Caco-2 (cell line): ENCODE data around the gene CERK. TPM values are rescaled to one million over a fixed set of nuclear protein-coding genes. Genes with fewer than 3 reads are reported as not detected.

Experiments
- BruUV-seq: library from RNA; stranded (reverse); fragments of 400-500 nt; replicated peaks from 2 replicates; lab custom pipeline; 2021; lab: Mats Ljungman, UMichigan
- CTCF ChIA-PET: fragments of 300-600 bp; sonication (Branson Sonifier 250); formaldehyde crosslinking; loops from one replicate; lab custom pipeline; 2022; ENCODE audit warnings: antibody characterized with exemption; lab: Charles Lee
- POLR2A ChIA-PET: fragments of 300-600 bp; sonication (Branson Sonifier 250); formaldehyde crosslinking; loops from one replicate; lab custom pipeline; 2022; ENCODE audit warnings: antibody characterized with exemption; lab: Charles Lee
- DNase-seq, 2 experiments: peaks; one replicate each; pipeline versions ENCODE4 v3.0.0 to v3.0.0-alpha.2; 2020 to 2022
- H3K27me3 ChIP-seq: replicated peaks from 2 replicates; pipeline ENCODE4 v1.6.0; 2011; ENCODE audit warnings: low read length; ENCODE audit not compliant: control insufficient read depth, insufficient read depth
- H3K36me3 ChIP-seq: 2 replicates; pipeline ENCODE4 v1.5.1; 2011; ENCODE audit warnings: low read length; ENCODE audit not compliant: control insufficient read depth, insufficient read depth
- H3K4me1 ChIP-seq: fragments of 250-450 bp; sonication (Bioruptor Pico); 2 replicates; pipeline ENCODE4 v1.5.1; 2020; ENCODE audit warnings: mild to moderate bottlenecking
- H3K4me3 ChIP-seq: 2 replicates; pipeline ENCODE4 v1.5.1; 2011; ENCODE audit warnings: low read depth, mild to moderate bottlenecking, control low read depth, low read length
- H3K9me3 ChIP-seq: fragments of 250-450 bp; sonication (Bioruptor Pico); 2 replicates; pipeline ENCODE4 v1.5.1; 2020; ENCODE audit warnings: mild to moderate bottlenecking, moderate library complexity
- H3K27ac Mint-ChIP-seq: one replicate; pipeline ENCODE4 v1.8.0; 2022; ENCODE audit warnings: mixed read lengths; ENCODE audit not compliant: unreplicated experiment
- H3K27me3 Mint-ChIP-seq: one replicate; pipeline ENCODE4 v1.8.0; 2022; ENCODE audit warnings: mixed read lengths; ENCODE audit not compliant: insufficient read depth, unreplicated experiment
- H3K36me3 Mint-ChIP-seq: one replicate; pipeline ENCODE4 v1.8.0; 2022; ENCODE audit warnings: mild to moderate bottlenecking, mixed read lengths; ENCODE audit not compliant: insufficient read depth, unreplicated experiment
- H3K4me1 Mint-ChIP-seq: one replicate; pipeline ENCODE4 v1.8.0; 2022; ENCODE audit warnings: low read depth, mixed read lengths; ENCODE audit not compliant: unreplicated experiment
- H3K4me3 Mint-ChIP-seq: one replicate; pipeline ENCODE4 v1.8.0; 2022; ENCODE audit warnings: mild to moderate bottlenecking, moderate library complexity, mixed read lengths; ENCODE audit not compliant: unreplicated experiment
- H3K9me3 Mint-ChIP-seq: one replicate; pipeline ENCODE4 v1.8.0; 2022; ENCODE audit warnings: mixed read lengths; ENCODE audit not compliant: unreplicated experiment
- intact Hi-C: fragments of 100-400 bp; cut with micrococcal nuclease; formaldehyde crosslinking; loops from one replicate; pipeline ENCODE4 v1.10.0; 2022; ENCODE audit not compliant: unreplicated experiment
- total RNA-seq: library from RNA; stranded (reverse); gene quantifications from 2 replicates; pipeline ENCODE4 v1.2.3, GENCODE V29; 2022
- TF ChIP-seq, protein P1 (sequence below), 2 experiments: fragments of 200-600 bp in 1 of 2; IDR thresholded peaks; 1 replicate in 1 of 2; 2 replicates in 1 of 2; pipeline versions ENCODE4 v1.5.1 to v1.8.0; 2011 to 2022; ENCODE audit warnings: antibody characterized with exemption in 1 of 2, control low read depth in 1 of 2, inconsistent platforms in 1 of 2, low read depth in 1 of 2, low read length in 1 of 2, mild to moderate bottlenecking in 1 of 2, moderate library complexity in 1 of 2; ENCODE audit not compliant: insufficient read depth in 1 of 2, severe bottlenecking in 1 of 2, unreplicated experiment in 1 of 2

CERK gene
- total RNA-seq, 1 experiment from 2014 or later: 35.0 TPM

DNA sequence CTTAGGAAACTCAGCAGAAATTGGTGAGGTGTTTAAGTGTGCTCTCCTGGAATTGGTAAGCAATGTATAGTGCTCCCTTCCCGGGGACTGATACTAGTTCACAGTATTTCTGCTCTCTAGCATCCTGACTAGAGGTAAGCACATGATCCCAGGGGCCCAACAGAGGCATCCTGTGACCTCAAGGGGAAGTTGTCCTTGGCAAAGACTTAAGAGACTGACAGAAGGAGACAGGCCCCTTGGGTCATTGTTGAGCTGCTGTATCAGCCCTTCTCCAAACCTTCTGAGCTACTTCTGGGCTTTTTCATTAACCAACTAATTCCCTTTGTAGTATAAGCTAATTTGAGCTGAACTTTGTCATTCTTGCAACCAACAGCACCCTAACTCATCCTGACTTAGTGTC is 20.1 kb upstream of the CERK start:
- Mint-ChIP-seq H3K4me1 (peaks cover 8% of the 10 kb centered on the region), H3K27ac (no peak overlapping the region), H3K27me3 (no peaks in the 10 kb centered on the region), H3K9me3 (peaks cover 12% of the 10 kb centered on the region), H3K4me3 (no peak overlapping the region), H3K36me3 (peaks cover 13% of the 10 kb centered on the region)
- Histone ChIP-seq H3K4me1 (peaks cover 4% of the 10 kb centered on the region; the same call in 1 of the 2 replicates), H3K9me3 (0 out of 2 replicates have a peak, but pooled peaks cover 8% of the 10 kb centered on the region), H3K4me3 (no peak overlapping the region), H3K27me3 (no peaks in the 10 kb centered on the region), H3K36me3 (no peaks in the 10 kb centered on the region)
- ChIA-PET POLR2A (interaction anchor here (1.2 kb wide), 1 partner anchor 15 kb away, joined by 3 read pairs; no protein-coding TSS in a partner anchor), CTCF (interaction anchor here (0.8 to 2.5 kb wide), 5 partner anchors 16 to 195 kb away, joined by 4 to 9 read pairs (median 6); no protein-coding TSS in a partner anchor)
- intact Hi-C loops: no loop called here
- TF ChIP-seq, protein P1, sequence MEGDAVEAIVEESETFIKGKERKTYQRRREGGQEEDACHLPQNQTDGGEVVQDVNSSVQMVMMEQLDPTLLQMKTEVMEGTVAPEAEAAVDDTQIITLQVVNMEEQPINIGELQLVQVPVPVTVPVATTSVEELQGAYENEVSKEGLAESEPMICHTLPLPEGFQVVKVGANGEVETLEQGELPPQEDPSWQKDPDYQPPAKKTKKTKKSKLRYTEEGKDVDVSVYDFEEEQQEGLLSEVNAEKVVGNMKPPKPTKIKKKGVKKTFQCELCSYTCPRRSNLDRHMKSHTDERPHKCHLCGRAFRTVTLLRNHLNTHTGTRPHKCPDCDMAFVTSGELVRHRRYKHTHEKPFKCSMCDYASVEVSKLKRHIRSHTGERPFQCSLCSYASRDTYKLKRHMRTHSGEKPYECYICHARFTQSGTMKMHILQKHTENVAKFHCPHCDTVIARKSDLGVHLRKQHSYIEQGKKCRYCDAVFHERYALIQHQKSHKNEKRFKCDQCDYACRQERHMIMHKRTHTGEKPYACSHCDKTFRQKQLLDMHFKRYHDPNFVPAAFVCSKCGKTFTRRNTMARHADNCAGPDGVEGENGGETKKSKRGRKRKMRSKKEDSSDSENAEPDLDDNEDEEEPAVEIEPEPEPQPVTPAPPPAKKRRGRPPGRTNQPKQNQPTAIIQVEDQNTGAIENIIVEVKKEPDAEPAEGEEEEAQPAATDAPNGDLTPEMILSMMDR (IDR thresholded peaks at IDR 0.05; ENCODE audit: insufficient read depth in 1 of 2, low read depth in 1 of 2, low read length in 1 of 2, severe bottlenecking in 1 of 2, unreplicated experiment in 1 of 2): no peak
- no peak for DNase-seq
- no TSS peak for BruUV-seq

GRCh38 chr22:46757104-46757503 is 19.1 kb upstream of the CERK start:
- Mint-ChIP-seq H3K27ac (no peak overlapping the region), H3K4me1 (peaks cover 8% of the 10 kb centered on the region), H3K4me3 (no peak overlapping the region), H3K9me3 (peaks cover 12% of the 10 kb centered on the region), H3K27me3 (no peaks in the 10 kb centered on the region), H3K36me3 (peaks cover 8% of the 10 kb centered on the region)
- H3K36me3 ChIP-seq: no peaks in the 10 kb centered on the region
- no peak overlapping the region for H3K4me3 ChIP-seq
- BruUV-seq: no TSS peak
- 0 out of 2 replicates have a peak, but pooled peaks cover 8% of the 10 kb centered on the region for H3K9me3 ChIP-seq
- POLR2A ChIA-PET: no interaction called here
- H3K4me1 ChIP-seq: peaks cover 4% of the 10 kb centered on the region; the same call in 1 of the 2 replicates
- intact Hi-C loops: no loop called here
- DNase-seq: no peak
- no peaks in the 10 kb centered on the region for H3K27me3 ChIP-seq
- CTCF ChIA-PET: no interaction called here
- TF ChIP-seq, protein P1 (IDR thresholded peaks at IDR 0.05; ENCODE audit: insufficient read depth in 1 of 2, low read depth in 1 of 2, low read length in 1 of 2, severe bottlenecking in 1 of 2, unreplicated experiment in 1 of 2): no peak

DNA sequence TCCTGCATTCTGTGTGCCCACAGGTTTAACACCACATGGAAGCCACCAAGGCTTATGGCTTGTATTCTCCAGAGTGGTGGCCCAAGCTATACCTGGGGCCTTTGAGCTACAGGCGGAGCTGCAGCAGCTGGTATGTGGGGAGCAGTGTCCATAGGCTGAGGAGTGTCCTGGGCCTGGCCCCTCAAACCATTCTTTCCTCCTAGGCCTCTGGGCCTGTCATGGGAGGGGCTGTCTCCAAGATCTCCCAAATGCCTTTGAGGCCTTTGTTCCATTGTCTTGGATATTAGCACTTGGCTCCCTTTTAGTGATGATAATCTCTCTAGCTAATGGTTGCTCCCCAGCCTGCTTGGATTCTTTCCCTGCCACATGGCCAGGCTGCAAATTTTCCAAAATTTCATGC is 18.0 kb upstream of the CERK start:
- DNase-seq: no peak
- ChIA-PET POLR2A (no interaction called here), CTCF (no interaction called here)
- 0 out of 2 replicates have a peak, but pooled peaks cover 8% of the 10 kb centered on the region for H3K9me3 ChIP-seq
- H3K27ac Mint-ChIP-seq: no peak overlapping the region
- no peak overlapping the region for H3K4me3 ChIP-seq
- TF ChIP-seq, protein P1 (IDR thresholded peaks at IDR 0.05; ENCODE audit: insufficient read depth in 1 of 2, low read depth in 1 of 2, low read length in 1 of 2, severe bottlenecking in 1 of 2, unreplicated experiment in 1 of 2): no peak
- H3K27me3 ChIP-seq: no peaks in the 10 kb centered on the region
- no peak overlapping the region for H3K4me3 Mint-ChIP-seq
- intact Hi-C loops: no loop called here
- no peaks in the 10 kb centered on the region for H3K27me3 Mint-ChIP-seq
- no peaks in the 10 kb centered on the region for H3K36me3 ChIP-seq
- no TSS peak for BruUV-seq
- H3K4me1 ChIP-seq: peaks cover 4% of the 10 kb centered on the region; the same call in 1 of the 2 replicates
- peaks cover 12% of the 10 kb centered on the region for H3K9me3 Mint-ChIP-seq
- peaks cover 11% of the 10 kb centered on the region for H3K4me1 Mint-ChIP-seq
- H3K36me3 Mint-ChIP-seq: peaks cover 6% of the 10 kb centered on the region
